MCF 10A (cell line): ENCODE results near the gene RFPL3. TPM values are rescaled to one million over a fixed set of nuclear protein-coding genes. Genes with fewer than 3 reads are reported as not detected.

Experiments
- BruUV-seq: library from RNA; stranded (reverse); fragments of 400-500 nt; replicated peaks from 2 replicates; lab custom pipeline; 2021; lab: Mats Ljungman, UMichigan
- CTCF ChIA-PET: fragments of 300-600 bp; sonication (Branson Sonifier 250); formaldehyde crosslinking; extraction: SDS; loops from one replicate; lab custom pipeline; 2021; ENCODE audit warnings: antibody characterized with exemption, inconsistent platforms; lab: Yijun Ruan, JAX
- POLR2A ChIA-PET: fragments of 300-600, 350-650 bp; sonication (Branson Sonifier 250); formaldehyde crosslinking; extraction: SDS; loops from one replicate; lab custom pipeline; 2020; ENCODE audit warnings: antibody characterized with exemption, inconsistent platforms; lab: Yijun Ruan, JAX
- DNase-seq: peaks from one replicate; pipeline ENCODE4 v3.0.0-alpha.2; 2018; ENCODE audit not compliant: unreplicated experiment
- H3K27ac Mint-ChIP-seq: one replicate; pipeline ENCODE4 v1.8.0; 2022; ENCODE audit warnings: mild to moderate bottlenecking, low read depth, mixed read lengths; ENCODE audit not compliant: unreplicated experiment
- H3K27me3 Mint-ChIP-seq: one replicate; pipeline ENCODE4 v1.8.0; 2022; ENCODE audit warnings: mixed read lengths; ENCODE audit not compliant: insufficient read depth, unreplicated experiment
- H3K36me3 Mint-ChIP-seq: one replicate; pipeline ENCODE4 v1.8.0; 2022; ENCODE audit warnings: mild to moderate bottlenecking, moderate library complexity, mixed read lengths; ENCODE audit not compliant: insufficient read depth, unreplicated experiment
- H3K4me1 Mint-ChIP-seq: one replicate; pipeline ENCODE4 v1.8.0; 2022; ENCODE audit warnings: mixed read lengths; ENCODE audit not compliant: insufficient read depth, unreplicated experiment
- H3K4me3 Mint-ChIP-seq: one replicate; pipeline ENCODE4 v1.8.0; 2022; ENCODE audit warnings: mild to moderate bottlenecking, moderate library complexity, mixed read lengths; ENCODE audit not compliant: unreplicated experiment
- H3K9me3 Mint-ChIP-seq: one replicate; pipeline ENCODE4 v1.8.0; 2022; ENCODE audit warnings: mixed read lengths; ENCODE audit not compliant: unreplicated experiment
- CTCF ChIP-seq: fragments of 200-600 bp; IDR thresholded peaks from one replicate; pipeline ENCODE4 v1.8.0; 2022; ENCODE audit warnings: antibody characterized with exemption, mild to moderate bottlenecking; ENCODE audit not compliant: unreplicated experiment
- intact Hi-C: fragments of 100-400 bp; cut with micrococcal nuclease; formaldehyde crosslinking; loops from 2 replicates; pipeline ENCODE4 v1.14.1; 2022
- total RNA-seq: library from RNA; stranded (reverse); gene quantifications from 2 replicates; pipeline ENCODE4 v1.2.3, GENCODE V29; 2022

RFPL3 gene
- total RNA-seq, 1 experiment from 2014 or later: not detected

- intact Hi-C loops: no loop called here
- Mint-ChIP-seq H3K36me3 (no peaks in the 10 kb centered on the region), H3K9me3 (no peaks in the 10 kb centered on the region), H3K4me3 (no peak overlapping the region), H3K27ac (no peak overlapping the region), H3K4me1 (no peaks in the 10 kb centered on the region), H3K27me3 (peaks cover 75% of the 10 kb centered on the region)
- CTCF ChIA-PET: no interaction called here
- TF ChIP-seq CTCF: no peak
- POLR2A ChIA-PET: no interaction called here
- no TSS peak for BruUV-seq
- no peak for DNase-seq
Observed at GRCh38 chr22:32317524-32317923, 40.1 kb upstream of the RFPL3 start.

DNA sequence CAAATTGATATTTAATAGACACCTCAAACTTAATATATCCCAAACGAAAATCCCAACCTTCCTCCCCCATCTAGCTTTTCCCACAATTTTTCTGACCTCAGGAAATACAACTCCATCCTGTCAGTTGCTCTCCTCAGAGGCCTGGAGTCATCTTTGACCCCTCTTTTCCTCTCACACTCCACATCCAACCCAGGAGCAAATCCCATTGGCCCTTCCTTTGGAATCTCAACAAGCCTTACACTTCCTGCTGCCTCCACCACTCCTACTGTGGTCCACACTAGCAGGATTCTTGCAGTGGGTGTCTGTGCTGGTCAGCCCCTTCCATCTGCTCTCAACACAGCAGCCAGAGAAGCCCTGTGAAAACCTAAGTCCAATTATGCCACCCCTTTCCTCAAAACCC is 39.3 kb upstream of the RFPL3 start:
- H3K4me1 Mint-ChIP-seq: no peaks in the 10 kb centered on the region
- H3K27ac Mint-ChIP-seq: no peak overlapping the region
- no peak overlapping the region for H3K4me3 Mint-ChIP-seq
- no peak for DNase-seq
- ChIA-PET POLR2A (interaction anchor here (0.7 kb wide), 1 partner anchor 560 kb away, joined by 4 read pairs; no protein-coding TSS in a partner anchor), CTCF (no interaction called here)
- H3K9me3 Mint-ChIP-seq: no peaks in the 10 kb centered on the region
- BruUV-seq: no TSS peak
- TF ChIP-seq CTCF: no peak
- intact Hi-C loops: no loop called here
- H3K36me3 Mint-ChIP-seq: no peaks in the 10 kb centered on the region
- peaks cover 67% of the 10 kb centered on the region for H3K27me3 Mint-ChIP-seq

GRCh38 chr22:32319861-32320406 is 37.7 kb upstream of the RFPL3 start:
- TF ChIP-seq CTCF: no peak
- no TSS peak for BruUV-seq
- H3K27ac Mint-ChIP-seq: no peak overlapping the region
- POLR2A ChIA-PET: no interaction called here
- no peaks in the 10 kb centered on the region for H3K4me1 Mint-ChIP-seq
- no peaks in the 10 kb centered on the region for H3K36me3 Mint-ChIP-seq
- no peak for DNase-seq
- intact Hi-C loops: no loop called here
- H3K4me3 Mint-ChIP-seq: no peak overlapping the region
- no peaks in the 10 kb centered on the region for H3K9me3 Mint-ChIP-seq
- peaks cover 54% of the 10 kb centered on the region for H3K27me3 Mint-ChIP-seq
- CTCF ChIA-PET: interaction anchor here (0.9 kb wide), 1 partner anchor 216 kb away, joined by 3 read pairs; no protein-coding TSS in a partner anchor

GRCh38 chr22:32322986-32323385 is 34.7 kb upstream of the RFPL3 start:
- CTCF ChIA-PET: interaction anchor here (1.0 kb wide), 1 partner anchor 57 kb away, joined by 3 read pairs; no protein-coding TSS in a partner anchor
- no TSS peak for BruUV-seq
- H3K27me3 Mint-ChIP-seq: peaks cover 27% of the 10 kb centered on the region

More at GRCh38 chr22:32322986-32323385, 34.7 kb upstream of the RFPL3 start:
- no peak for TF ChIP-seq CTCF
- intact Hi-C loops: no loop called here
- no peak overlapping the region for H3K4me3 Mint-ChIP-seq
- H3K27ac Mint-ChIP-seq: no peak overlapping the region
- H3K4me1 Mint-ChIP-seq: no peaks in the 10 kb centered on the region
- no peak for DNase-seq
- H3K9me3 Mint-ChIP-seq: no peaks in the 10 kb centered on the region
- POLR2A ChIA-PET: no interaction called here
- H3K36me3 Mint-ChIP-seq: no peaks in the 10 kb centered on the region
